Astrocyte of the spinal cord (primary cell): Measurements from ENCODE around the gene ERBB4.

Source experiments
- DNase-seq: peaks from one replicate; pipeline ENCODE4 v3.0.0; 2011; ENCODE audit warnings: low read depth, low spot score
- H3K4me3 ChIP-seq: 2 replicates; pipeline ENCODE4 v1.5.1; 2011; ENCODE audit warnings: low read depth, mild to moderate bottlenecking, low read length, moderate library complexity
- in situ Hi-C: cut with HindIII; loops from 2 replicates; pipeline ENCODE4 v1.10.0; 2017; ENCODE audit warnings: low sequenced_read_pairs
- TF ChIP-seq, protein P1 (sequence below): IDR thresholded peaks from 2 replicates; pipeline ENCODE4 v1.5.1; 2012; ENCODE audit warnings: low read depth, mild to moderate bottlenecking, low read length, inconsistent platforms

Gene ERBB4

DNA sequence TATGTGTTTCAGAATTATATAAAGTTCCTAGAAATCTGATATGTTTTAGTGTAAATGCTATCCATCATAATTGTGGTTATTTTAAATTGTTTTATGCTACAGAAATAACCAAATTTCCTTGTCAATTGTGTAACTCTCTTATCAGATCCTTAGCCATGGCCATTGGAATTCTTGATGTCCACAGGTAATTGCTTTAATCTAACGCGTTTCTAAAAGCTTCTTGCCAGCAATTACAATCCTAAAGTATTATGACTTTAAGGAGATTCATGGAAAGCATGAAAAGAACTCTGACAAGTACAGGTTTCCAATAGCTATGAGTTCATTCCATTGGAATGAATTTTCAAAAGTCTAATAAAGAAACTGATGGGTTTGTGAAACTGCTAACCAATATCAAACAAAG, 472.1 kb downstream of the ERBB4 start:
- in situ Hi-C loops = no loop called here
- TF ChIP-seq, protein P1, sequence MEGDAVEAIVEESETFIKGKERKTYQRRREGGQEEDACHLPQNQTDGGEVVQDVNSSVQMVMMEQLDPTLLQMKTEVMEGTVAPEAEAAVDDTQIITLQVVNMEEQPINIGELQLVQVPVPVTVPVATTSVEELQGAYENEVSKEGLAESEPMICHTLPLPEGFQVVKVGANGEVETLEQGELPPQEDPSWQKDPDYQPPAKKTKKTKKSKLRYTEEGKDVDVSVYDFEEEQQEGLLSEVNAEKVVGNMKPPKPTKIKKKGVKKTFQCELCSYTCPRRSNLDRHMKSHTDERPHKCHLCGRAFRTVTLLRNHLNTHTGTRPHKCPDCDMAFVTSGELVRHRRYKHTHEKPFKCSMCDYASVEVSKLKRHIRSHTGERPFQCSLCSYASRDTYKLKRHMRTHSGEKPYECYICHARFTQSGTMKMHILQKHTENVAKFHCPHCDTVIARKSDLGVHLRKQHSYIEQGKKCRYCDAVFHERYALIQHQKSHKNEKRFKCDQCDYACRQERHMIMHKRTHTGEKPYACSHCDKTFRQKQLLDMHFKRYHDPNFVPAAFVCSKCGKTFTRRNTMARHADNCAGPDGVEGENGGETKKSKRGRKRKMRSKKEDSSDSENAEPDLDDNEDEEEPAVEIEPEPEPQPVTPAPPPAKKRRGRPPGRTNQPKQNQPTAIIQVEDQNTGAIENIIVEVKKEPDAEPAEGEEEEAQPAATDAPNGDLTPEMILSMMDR = no peak
- H3K4me3 ChIP-seq = no peak overlapping the region
- DNase-seq = no peak

DNA sequence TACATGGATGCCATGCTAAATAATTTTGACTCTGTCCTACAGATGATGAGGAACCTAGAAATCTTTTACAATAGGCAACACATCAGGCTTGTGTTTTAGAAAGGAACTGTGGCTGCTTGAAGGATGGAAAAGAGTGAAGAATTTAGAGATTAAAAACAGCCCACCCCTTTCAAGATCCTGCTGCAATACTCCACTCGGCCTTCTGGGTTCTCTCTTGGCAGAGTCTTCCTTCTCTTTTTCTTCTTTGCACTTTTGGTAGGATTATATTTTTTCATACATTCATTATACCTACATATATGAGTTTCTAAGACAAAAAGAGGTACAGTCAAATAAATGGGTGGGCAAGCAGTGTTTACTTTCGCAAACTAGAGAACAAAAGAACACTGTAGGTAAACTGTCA, 474.3 kb downstream of the ERBB4 start:
- TF ChIP-seq, protein P1 = no peak
- no peak for DNase-seq
- in situ Hi-C loops = no loop called here
- no peak overlapping the region for H3K4me3 ChIP-seq

DNA sequence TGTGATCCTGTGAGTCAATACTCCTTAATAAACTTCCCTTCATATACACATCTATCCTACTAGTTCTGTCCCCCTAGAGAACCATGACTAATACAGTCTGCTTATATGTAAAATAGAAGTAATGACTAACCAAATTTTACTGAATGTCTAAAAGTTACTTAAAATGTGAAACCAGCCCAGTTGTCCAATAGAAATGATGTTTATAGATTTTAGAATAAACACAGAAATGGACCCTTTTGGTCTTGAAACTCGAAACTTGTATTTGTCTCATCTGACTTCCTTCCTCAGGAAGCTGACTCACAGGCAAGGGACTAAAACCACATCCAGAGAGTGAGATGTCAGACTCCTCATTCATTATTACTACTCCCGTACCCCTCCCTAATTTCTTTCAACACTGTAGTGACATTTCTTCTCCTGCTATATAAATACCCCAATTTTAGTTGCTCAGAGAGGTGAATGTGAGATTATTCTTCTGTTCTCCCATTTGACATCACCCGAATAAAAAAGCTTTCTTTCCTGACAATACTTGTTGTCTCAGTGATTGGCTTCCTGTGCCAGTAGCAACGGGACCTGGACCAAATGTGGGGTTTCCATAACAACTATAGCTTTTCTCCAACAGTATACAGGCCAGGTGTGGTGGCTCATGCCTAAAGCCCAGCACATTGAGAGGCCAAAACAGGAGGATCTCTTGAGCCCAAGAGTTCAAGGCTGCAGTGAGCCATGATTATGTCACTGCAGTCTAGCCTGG, 486.0 kb downstream of the ERBB4 start:
- TF ChIP-seq, protein P1 = no peak
- peak; percentile 78 for DNase-seq
- no peak overlapping the region for H3K4me3 ChIP-seq
- in situ Hi-C loops = no loop called here

DNA sequence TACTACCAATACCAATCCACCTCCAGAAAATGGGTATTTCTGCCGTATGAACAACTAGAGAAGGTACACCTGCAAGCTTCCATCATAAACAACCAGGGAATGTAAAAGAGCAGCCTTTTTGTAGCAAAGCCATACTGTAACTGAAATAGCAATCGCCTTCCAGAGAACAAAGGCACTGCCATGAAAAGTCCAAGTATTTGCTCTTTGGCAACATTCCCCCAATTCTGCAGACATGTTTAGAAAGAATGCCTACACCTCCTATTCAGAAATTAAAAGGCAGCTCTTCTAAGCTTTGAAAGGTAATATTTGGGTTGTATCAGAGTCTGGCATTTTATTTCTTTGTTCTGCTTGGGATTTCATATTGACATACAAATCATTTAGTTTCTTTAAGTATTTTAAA, 487.7 kb downstream of the ERBB4 start:
- no peak for DNase-seq
- in situ Hi-C loops = no loop called here
- TF ChIP-seq, protein P1 = no peak

DNA sequence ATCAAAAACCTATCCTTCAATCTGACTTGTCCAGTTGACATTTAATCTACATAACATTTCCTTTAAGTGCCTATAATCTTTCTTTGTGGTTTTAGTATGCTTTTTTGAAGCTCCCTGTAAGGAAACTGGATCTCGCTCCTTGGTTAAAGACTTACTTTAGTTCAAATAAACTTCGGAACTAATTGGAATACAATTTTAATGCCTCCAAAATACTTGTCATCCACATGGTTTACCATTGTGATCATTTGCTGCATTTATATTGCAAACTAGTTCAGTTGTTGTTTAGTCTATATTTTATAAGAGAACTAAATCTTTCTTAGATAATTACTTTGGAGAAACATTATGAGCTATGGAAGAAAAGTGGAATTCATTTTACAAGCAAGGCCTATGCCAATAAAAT, 496.0 kb downstream of the ERBB4 start:
- in situ Hi-C loops = no loop called here
- no peak for DNase-seq
- TF ChIP-seq, protein P1 = no peak
- H3K4me3 ChIP-seq = no peak overlapping the region

More for the DNA sequence above, 487.7 kb downstream of the ERBB4 start:
- no peak overlapping the region for H3K4me3 ChIP-seq

DNA sequence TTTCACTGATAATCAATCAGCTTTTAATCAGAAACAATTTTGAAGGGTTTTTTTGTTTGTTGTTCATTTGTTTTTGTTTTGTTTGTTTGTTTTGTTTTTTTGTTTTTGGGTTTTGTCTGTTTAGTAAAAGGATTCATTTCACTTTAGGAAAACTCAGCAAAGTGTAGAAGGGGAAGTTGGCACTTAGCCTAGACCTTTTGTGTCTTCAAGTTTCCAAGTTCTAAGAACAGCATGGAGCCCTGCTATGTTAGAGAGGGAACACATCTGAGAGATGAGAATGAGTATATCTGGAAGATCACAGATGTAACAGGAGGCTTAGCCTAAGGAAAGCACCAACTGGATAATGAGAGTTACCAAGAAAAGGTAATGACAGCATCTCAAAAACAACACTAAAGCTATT, 501.5 kb downstream of the ERBB4 start:
- in situ Hi-C loops = no loop called here
- H3K4me3 ChIP-seq = no peak overlapping the region
- no peak for DNase-seq
- TF ChIP-seq, protein P1 = no peak
